ENCODE measurements around the gene FCHO2. TPM values are rescaled to one million over a fixed set of nuclear protein-coding genes. Genes with fewer than 3 reads are reported as not detected.
"Not testable (repeated sequence)": the region's sequence is repeated elsewhere in the genome, so short reads cannot be mapped to it uniquely, and the experiment has no call there.

Gene FCHO2
- total RNA-seq, 1 experiment from 2014 or later, result 2.5 TPM

GRCh38 chr5:72922422-72922821, 33.4 kb upstream of the FCHO2 start:
- no peaks in the 10 kb centered on the region for H3K36me3 ChIP-seq (ENCODE audit: insufficient read depth, low read length, poor library complexity, severe bottlenecking)
- ChIA-PET CTCF (no interaction called here), POLR2A (ENCODE audit: low non-redundant PET) (no interaction called here)
- no TSS peak for BruUV-seq (replicated peaks)
- no peak overlapping the region for H3K27ac ChIP-seq (ENCODE audit: low read depth, low read length, poor library complexity, severe bottlenecking)
- intact Hi-C loops (cut with micrococcal nuclease; ENCODE audit: unreplicated experiment), result loop anchor here (5.0 kb wide), 4 partner anchors 280 to 615 kb away; no protein-coding TSS in a partner anchor
- H3K9me3 ChIP-seq (ENCODE audit: low read depth, low read length, poor library complexity, severe bottlenecking), result no peaks in the 10 kb centered on the region
- DNase-seq (ENCODE audit: low spot score), result no peak
- no peak overlapping the region for H3K4me3 ChIP-seq (ENCODE audit: low read depth, low read length, poor library complexity, severe bottlenecking)
- peaks cover 11% of the 10 kb centered on the region for H3K4me1 ChIP-seq (ENCODE audit: insufficient read depth, low read length, poor library complexity, severe bottlenecking)
- H3K27me3 ChIP-seq (replicated peaks; ENCODE audit: insufficient read depth, low read depth, low read length, poor library complexity), result no peaks in the 10 kb centered on the region
- TF ChIP-seq EZH2 (IDR thresholded peaks at IDR 0.05; ENCODE audit: borderline replicate concordance, low read depth, low read length, poor library complexity, severe bottlenecking) (no peak), CTCF (conservative IDR thresholded peaks at IDR 0.05; ENCODE audit: low read depth, low read length) (no peak)

- Histone ChIP-seq H3K4me1 (ENCODE audit: insufficient read depth, low read length, poor library complexity, severe bottlenecking) (peaks cover 11% of the 10 kb centered on the region), H3K4me3 (ENCODE audit: low read depth, low read length, poor library complexity, severe bottlenecking) (no peak overlapping the region), H3K27me3 (replicated peaks; ENCODE audit: insufficient read depth, low read depth, low read length, poor library complexity) (no peaks in the 10 kb centered on the region), H3K27ac (ENCODE audit: low read depth, low read length, poor library complexity, severe bottlenecking) (no peak overlapping the region), H3K9me3 (ENCODE audit: low read depth, low read length, poor library complexity, severe bottlenecking) (no peaks in the 10 kb centered on the region), H3K36me3 (ENCODE audit: insufficient read depth, low read length, poor library complexity, severe bottlenecking) (no peaks in the 10 kb centered on the region)
- intact Hi-C loops (cut with micrococcal nuclease; ENCODE audit: unreplicated experiment), result no loop called here
- ChIA-PET CTCF (no interaction called here), POLR2A (ENCODE audit: low non-redundant PET) (no interaction called here)
- no TSS peak for BruUV-seq (replicated peaks)
- no peak for TF ChIP-seq EZH2 (IDR thresholded peaks at IDR 0.05; ENCODE audit: borderline replicate concordance, low read depth, low read length, poor library complexity, severe bottlenecking)
- no peak for TF ChIP-seq CTCF (conservative IDR thresholded peaks at IDR 0.05; ENCODE audit: low read depth, low read length)
- DNase-seq (ENCODE audit: low spot score), result no peak
Measured at GRCh38 chr5:72925336-72926010, 30.4 kb upstream of the FCHO2 start.

- intact Hi-C loops (cut with micrococcal nuclease; ENCODE audit: unreplicated experiment); H3K4me3 ChIP-seq (ENCODE audit: low read depth, low read length, poor library complexity, severe bottlenecking); BruUV-seq (replicated peaks); H3K36me3 ChIP-seq (ENCODE audit: insufficient read depth, low read length, poor library complexity, severe bottlenecking); CTCF ChIA-PET; POLR2A ChIA-PET (ENCODE audit: low non-redundant PET); H3K27me3 ChIP-seq (replicated peaks; ENCODE audit: insufficient read depth, low read depth, low read length, poor library complexity); H3K4me1 ChIP-seq (ENCODE audit: insufficient read depth, low read length, poor library complexity, severe bottlenecking); DNase-seq (ENCODE audit: low spot score); H3K9me3 ChIP-seq (ENCODE audit: low read depth, low read length, poor library complexity, severe bottlenecking); H3K27ac ChIP-seq (ENCODE audit: low read depth, low read length, poor library complexity, severe bottlenecking): not testable (repeated sequence)
Measured at GRCh38 chr5:72932686-72933085, 23.2 kb upstream of the FCHO2 start.

GRCh38 chr5:72934953-72935725, 20.7 kb upstream of the FCHO2 start:
- H3K36me3 ChIP-seq (ENCODE audit: insufficient read depth, low read length, poor library complexity, severe bottlenecking); CTCF ChIA-PET; H3K4me3 ChIP-seq (ENCODE audit: low read depth, low read length, poor library complexity, severe bottlenecking); H3K9me3 ChIP-seq (ENCODE audit: low read depth, low read length, poor library complexity, severe bottlenecking); POLR2A ChIA-PET (ENCODE audit: low non-redundant PET); H3K4me1 ChIP-seq (ENCODE audit: insufficient read depth, low read length, poor library complexity, severe bottlenecking); DNase-seq (ENCODE audit: low spot score); H3K27ac ChIP-seq (ENCODE audit: low read depth, low read length, poor library complexity, severe bottlenecking); H3K27me3 ChIP-seq (replicated peaks; ENCODE audit: insufficient read depth, low read depth, low read length, poor library complexity); intact Hi-C loops (cut with micrococcal nuclease; ENCODE audit: unreplicated experiment); BruUV-seq (replicated peaks): not testable (repeated sequence)

All from A673 (cell line).